Measurements from ENCODE around the gene CDKN1A. TPM values are rescaled to one million over a fixed set of nuclear protein-coding genes. Genes with fewer than 3 reads are reported as not detected.

Gene CDKN1A
- total and polyA plus RNA-seq, 9 of the 15 experiments (the other 6 are each of a cell fraction or from before 2014, with no cell fraction given), result 0.25 to 8.1 (median 5.1) TPM

DNA sequence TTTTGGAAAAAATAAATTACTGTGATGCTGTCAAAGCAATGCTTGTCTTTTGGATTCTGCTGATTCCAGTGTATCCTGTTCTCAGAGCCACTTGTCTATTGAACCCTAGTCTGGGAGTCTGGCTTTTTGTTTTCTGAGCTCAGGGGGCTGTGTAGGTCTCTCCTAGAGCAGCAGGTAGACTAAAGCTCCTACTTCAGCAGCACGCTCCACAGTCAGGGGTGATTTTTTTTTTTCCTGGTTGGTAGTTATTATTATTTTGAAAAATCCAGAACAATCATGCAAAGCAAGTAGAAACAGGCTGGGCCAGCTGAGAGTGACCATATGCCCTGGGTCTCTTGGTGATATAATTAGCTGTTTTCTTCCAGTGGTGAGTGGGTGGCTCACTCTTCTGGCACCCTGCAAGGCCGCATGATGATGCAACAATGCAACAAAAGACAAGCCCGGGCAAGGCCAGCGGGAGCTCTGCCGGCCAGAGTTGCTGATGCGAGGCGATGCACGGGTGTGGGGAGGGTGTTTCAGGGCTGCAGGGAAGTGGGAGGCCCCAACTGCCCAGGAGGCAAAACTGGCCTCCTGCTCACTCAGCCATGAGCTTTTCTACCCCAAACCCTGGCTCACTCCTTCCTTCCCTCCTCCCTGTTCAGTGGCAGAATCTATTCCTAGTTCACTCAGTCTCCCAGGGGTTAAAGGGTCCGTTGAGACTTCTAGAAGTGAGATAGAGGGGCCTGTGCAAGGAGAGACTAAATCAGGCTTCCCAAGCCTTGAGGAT, 11.5 kb upstream of the CDKN1A start (continued):
- TF ChIP-seq SP2 (IDR thresholded peaks at IDR 0.05; ENCODE audit: extremely low read depth, low read depth, low read length, poor library complexity, severe bottlenecking) (no peak), EP300 (IDR thresholded peaks at IDR 0.05; ENCODE audit: low read length) (0 out of 2 replicates have a peak, but pooled peaks have one; percentile 22), NR4A1 (CRISPR knock-in tag; IDR thresholded peaks at IDR 0.05) (no peak), NR4A1 (tag; IDR thresholded peaks at IDR 0.05) (peak; percentile 82), ZSCAN32 (CRISPR knock-in tag; IDR thresholded peaks at IDR 0.05) (peak; percentile 96), ZNF184 (CRISPR knock-in tag; IDR thresholded peaks at IDR 0.05) (no peak), ZNF133 (CRISPR knock-in tag; IDR thresholded peaks at IDR 0.05) (no peak), ZNF217 (CRISPR knock-in tag; IDR thresholded peaks at IDR 0.05) (no peak), SMARCA4 (IDR thresholded peaks at IDR 0.05) (peak; percentile 62; the same call in 1 of the 2 replicates), SMAD4 (CRISPR knock-in tag; conservative IDR thresholded peaks at IDR 0.05) (peak; percentile 75)
- TF ChIP-seq, protein P1, sequence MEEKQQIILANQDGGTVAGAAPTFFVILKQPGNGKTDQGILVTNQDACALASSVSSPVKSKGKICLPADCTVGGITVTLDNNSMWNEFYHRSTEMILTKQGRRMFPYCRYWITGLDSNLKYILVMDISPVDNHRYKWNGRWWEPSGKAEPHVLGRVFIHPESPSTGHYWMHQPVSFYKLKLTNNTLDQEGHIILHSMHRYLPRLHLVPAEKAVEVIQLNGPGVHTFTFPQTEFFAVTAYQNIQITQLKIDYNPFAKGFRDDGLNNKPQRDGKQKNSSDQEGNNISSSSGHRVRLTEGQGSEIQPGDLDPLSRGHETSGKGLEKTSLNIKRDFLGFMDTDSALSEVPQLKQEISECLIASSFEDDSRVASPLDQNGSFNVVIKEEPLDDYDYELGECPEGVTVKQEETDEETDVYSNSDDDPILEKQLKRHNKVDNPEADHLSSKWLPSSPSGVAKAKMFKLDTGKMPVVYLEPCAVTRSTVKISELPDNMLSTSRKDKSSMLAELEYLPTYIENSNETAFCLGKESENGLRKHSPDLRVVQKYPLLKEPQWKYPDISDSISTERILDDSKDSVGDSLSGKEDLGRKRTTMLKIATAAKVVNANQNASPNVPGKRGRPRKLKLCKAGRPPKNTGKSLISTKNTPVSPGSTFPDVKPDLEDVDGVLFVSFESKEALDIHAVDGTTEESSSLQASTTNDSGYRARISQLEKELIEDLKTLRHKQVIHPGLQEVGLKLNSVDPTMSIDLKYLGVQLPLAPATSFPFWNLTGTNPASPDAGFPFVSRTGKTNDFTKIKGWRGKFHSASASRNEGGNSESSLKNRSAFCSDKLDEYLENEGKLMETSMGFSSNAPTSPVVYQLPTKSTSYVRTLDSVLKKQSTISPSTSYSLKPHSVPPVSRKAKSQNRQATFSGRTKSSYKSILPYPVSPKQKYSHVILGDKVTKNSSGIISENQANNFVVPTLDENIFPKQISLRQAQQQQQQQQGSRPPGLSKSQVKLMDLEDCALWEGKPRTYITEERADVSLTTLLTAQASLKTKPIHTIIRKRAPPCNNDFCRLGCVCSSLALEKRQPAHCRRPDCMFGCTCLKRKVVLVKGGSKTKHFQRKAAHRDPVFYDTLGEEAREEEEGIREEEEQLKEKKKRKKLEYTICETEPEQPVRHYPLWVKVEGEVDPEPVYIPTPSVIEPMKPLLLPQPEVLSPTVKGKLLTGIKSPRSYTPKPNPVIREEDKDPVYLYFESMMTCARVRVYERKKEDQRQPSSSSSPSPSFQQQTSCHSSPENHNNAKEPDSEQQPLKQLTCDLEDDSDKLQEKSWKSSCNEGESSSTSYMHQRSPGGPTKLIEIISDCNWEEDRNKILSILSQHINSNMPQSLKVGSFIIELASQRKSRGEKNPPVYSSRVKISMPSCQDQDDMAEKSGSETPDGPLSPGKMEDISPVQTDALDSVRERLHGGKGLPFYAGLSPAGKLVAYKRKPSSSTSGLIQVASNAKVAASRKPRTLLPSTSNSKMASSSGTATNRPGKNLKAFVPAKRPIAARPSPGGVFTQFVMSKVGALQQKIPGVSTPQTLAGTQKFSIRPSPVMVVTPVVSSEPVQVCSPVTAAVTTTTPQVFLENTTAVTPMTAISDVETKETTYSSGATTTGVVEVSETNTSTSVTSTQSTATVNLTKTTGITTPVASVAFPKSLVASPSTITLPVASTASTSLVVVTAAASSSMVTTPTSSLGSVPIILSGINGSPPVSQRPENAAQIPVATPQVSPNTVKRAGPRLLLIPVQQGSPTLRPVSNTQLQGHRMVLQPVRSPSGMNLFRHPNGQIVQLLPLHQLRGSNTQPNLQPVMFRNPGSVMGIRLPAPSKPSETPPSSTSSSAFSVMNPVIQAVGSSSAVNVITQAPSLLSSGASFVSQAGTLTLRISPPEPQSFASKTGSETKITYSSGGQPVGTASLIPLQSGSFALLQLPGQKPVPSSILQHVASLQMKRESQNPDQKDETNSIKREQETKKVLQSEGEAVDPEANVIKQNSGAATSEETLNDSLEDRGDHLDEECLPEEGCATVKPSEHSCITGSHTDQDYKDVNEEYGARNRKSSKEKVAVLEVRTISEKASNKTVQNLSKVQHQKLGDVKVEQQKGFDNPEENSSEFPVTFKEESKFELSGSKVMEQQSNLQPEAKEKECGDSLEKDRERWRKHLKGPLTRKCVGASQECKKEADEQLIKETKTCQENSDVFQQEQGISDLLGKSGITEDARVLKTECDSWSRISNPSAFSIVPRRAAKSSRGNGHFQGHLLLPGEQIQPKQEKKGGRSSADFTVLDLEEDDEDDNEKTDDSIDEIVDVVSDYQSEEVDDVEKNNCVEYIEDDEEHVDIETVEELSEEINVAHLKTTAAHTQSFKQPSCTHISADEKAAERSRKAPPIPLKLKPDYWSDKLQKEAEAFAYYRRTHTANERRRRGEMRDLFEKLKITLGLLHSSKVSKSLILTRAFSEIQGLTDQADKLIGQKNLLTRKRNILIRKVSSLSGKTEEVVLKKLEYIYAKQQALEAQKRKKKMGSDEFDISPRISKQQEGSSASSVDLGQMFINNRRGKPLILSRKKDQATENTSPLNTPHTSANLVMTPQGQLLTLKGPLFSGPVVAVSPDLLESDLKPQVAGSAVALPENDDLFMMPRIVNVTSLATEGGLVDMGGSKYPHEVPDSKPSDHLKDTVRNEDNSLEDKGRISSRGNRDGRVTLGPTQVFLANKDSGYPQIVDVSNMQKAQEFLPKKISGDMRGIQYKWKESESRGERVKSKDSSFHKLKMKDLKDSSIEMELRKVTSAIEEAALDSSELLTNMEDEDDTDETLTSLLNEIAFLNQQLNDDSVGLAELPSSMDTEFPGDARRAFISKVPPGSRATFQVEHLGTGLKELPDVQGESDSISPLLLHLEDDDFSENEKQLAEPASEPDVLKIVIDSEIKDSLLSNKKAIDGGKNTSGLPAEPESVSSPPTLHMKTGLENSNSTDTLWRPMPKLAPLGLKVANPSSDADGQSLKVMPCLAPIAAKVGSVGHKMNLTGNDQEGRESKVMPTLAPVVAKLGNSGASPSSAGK (IDR thresholded peaks at IDR 0.05), result peak; percentile 42; the same call in 1 of the 2 replicates
- TF ChIP-seq, protein P2, sequence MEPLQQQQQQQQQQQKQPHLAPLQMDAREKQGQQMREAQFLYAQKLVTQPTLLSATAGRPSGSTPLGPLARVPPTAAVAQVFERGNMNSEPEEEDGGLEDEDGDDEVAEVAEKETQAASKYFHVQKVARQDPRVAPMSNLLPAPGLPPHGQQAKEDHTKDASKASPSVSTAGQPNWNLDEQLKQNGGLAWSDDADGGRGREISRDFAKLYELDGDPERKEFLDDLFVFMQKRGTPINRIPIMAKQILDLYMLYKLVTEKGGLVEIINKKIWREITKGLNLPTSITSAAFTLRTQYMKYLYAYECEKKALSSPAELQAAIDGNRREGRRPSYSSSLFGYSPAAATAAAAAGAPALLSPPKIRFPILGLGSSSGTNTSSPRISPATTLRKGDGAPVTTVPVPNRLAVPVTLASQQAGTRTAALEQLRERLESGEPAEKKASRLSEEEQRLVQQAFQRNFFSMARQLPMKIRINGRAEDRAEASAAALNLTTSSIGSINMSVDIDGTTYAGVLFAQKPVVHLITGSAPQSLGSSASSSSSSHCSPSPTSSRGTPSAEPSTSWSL (CRISPR knock-in tag; IDR thresholded peaks at IDR 0.05; ENCODE audit: borderline replicate concordance), result no peak
- TF ChIP-seq, protein P3, sequence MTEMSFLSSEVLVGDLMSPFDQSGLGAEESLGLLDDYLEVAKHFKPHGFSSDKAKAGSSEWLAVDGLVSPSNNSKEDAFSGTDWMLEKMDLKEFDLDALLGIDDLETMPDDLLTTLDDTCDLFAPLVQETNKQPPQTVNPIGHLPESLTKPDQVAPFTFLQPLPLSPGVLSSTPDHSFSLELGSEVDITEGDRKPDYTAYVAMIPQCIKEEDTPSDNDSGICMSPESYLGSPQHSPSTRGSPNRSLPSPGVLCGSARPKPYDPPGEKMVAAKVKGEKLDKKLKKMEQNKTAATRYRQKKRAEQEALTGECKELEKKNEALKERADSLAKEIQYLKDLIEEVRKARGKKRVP (CRISPR knock-in tag; IDR thresholded peaks at IDR 0.05), result peak; percentile 97

All from K562 (cell line).